Measurements from ENCODE around the gene COL4A1.

- TF ChIP-seq TAF1 (IDR thresholded peaks at IDR 0.05; ENCODE audit: borderline replicate concordance, low read depth, low read length) (no peak), JUND (IDR thresholded peaks at IDR 0.05) (no peak), EZH2phosphoT487 (IDR thresholded peaks at IDR 0.05; ENCODE audit: borderline replicate concordance, low read depth) (no peak), PBX3 (IDR thresholded peaks at IDR 0.05) (no peak), RFX5 (IDR thresholded peaks at IDR 0.05; ENCODE audit: low read length) (no peak), USF2 (IDR thresholded peaks at IDR 0.05; ENCODE audit: borderline replicate concordance, low read depth, low read length) (no peak), POLR2AphosphoS5 (IDR thresholded peaks at IDR 0.05; ENCODE audit: low read depth, low read length) (no peak), FOXJ3 (CRISPR knock-in tag; IDR thresholded peaks at IDR 0.05) (no peak), IRF3 (IDR thresholded peaks at IDR 0.05; ENCODE audit: low read depth, low read length) (no peak), RCOR1 (IDR thresholded peaks at IDR 0.05; ENCODE audit: low read length) (no peak), EP300 (IDR thresholded peaks at IDR 0.05; ENCODE audit: borderline replicate concordance in 1 of 2, low read depth in 1 of 2, low read length in 1 of 2) (no peak)
- TF ChIP-seq, protein P1, sequence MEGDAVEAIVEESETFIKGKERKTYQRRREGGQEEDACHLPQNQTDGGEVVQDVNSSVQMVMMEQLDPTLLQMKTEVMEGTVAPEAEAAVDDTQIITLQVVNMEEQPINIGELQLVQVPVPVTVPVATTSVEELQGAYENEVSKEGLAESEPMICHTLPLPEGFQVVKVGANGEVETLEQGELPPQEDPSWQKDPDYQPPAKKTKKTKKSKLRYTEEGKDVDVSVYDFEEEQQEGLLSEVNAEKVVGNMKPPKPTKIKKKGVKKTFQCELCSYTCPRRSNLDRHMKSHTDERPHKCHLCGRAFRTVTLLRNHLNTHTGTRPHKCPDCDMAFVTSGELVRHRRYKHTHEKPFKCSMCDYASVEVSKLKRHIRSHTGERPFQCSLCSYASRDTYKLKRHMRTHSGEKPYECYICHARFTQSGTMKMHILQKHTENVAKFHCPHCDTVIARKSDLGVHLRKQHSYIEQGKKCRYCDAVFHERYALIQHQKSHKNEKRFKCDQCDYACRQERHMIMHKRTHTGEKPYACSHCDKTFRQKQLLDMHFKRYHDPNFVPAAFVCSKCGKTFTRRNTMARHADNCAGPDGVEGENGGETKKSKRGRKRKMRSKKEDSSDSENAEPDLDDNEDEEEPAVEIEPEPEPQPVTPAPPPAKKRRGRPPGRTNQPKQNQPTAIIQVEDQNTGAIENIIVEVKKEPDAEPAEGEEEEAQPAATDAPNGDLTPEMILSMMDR (IDR thresholded peaks at IDR 0.05) = no peak
- TF ChIP-seq, protein P2, sequence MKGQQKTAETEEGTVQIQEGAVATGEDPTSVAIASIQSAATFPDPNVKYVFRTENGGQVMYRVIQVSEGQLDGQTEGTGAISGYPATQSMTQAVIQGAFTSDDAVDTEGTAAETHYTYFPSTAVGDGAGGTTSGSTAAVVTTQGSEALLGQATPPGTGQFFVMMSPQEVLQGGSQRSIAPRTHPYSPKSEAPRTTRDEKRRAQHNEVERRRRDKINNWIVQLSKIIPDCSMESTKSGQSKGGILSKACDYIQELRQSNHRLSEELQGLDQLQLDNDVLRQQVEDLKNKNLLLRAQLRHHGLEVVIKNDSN (IDR thresholded peaks at IDR 0.05; ENCODE audit: borderline replicate concordance, low read depth) = no peak
These were observed 66.6 kb downstream of the COL4A1 start for GRCh38 chr13:110240352-110240751.
